Peyer's patch (tissue), 4 donors: ENCODE results near the gene KIF1A. TPM values are rescaled to one million over a fixed set of nuclear protein-coding genes. Genes with fewer than 3 reads are reported as not detected.

Experiments
- DNase-seq, 3 donors: peaks; one replicate each; pipeline ENCODE4 v3.0.0-alpha.2; 2017 to 2019
- H3K27ac ChIP-seq, 4 donors: fragments of 200-600 bp; sonication (generic); one replicate each; pipeline ENCODE4 v1.5.1; 2016 to 2019
- H3K27me3 ChIP-seq, 2 donors: fragments of 200-600 bp; sonication (generic); one replicate each; pipeline ENCODE4 v1.5.1; 2019
- H3K36me3 ChIP-seq, 3 donors: fragments of 200-600 bp; sonication (generic); one replicate each; pipeline ENCODE4 v1.5.1; 2016 to 2019
- H3K4me1 ChIP-seq, 4 donors: fragments of 200-600 bp; sonication (generic); one replicate each; pipeline ENCODE4 v1.5.1; 2016 to 2019
- H3K4me3 ChIP-seq, 4 donors: fragments of 200-600 bp; sonication (generic); 1 replicate in 3 of 4; 2 replicates in 1 of 4; pipeline ENCODE4 v1.5.1; 2016 to 2019; ENCODE audit warnings: mild to moderate bottlenecking in 1 of 4
- H3K9me3 ChIP-seq, 4 donors: fragments of 200-600 bp; sonication (generic); one replicate each; pipeline ENCODE4 v1.5.1; 2016 to 2019; ENCODE audit warnings: mild to moderate bottlenecking in 1 of 4
- POLR2A ChIP-seq, 2 donors: fragments of 450-650 bp; IDR thresholded peaks; one replicate each; pipeline ENCODE4 v1.5.1; 2017; ENCODE audit warnings: antibody characterized with exemption in 2 of 2, mild to moderate bottlenecking in 2 of 2, moderate library complexity in 2 of 2
- total RNA-seq, 4 donors: library from RNA; depleted of rRNA; stranded (reverse); fragments of >200 nt; gene quantifications; one replicate each; pipeline ENCODE4 v1.1.0, GENCODE V29; 2016
- TF ChIP-seq, protein P1 (sequence below), 6 experiments: fragments of 450-650 bp in 4 of 6; fragments of 200-600 bp in 2 of 6; sonication (generic) in 1 of 6; IDR thresholded peaks; one replicate each; pipeline ENCODE4 v1.5.1; 2017 to 2019; ENCODE audit warnings: antibody characterized with exemption in 6 of 6, mild to moderate bottlenecking in 3 of 6, moderate library complexity in 1 of 6

The KIF1A gene
- total RNA-seq, 4 donors from 2014 or later = 0.83 to 6.0 (median 2.0) TPM

DNA sequence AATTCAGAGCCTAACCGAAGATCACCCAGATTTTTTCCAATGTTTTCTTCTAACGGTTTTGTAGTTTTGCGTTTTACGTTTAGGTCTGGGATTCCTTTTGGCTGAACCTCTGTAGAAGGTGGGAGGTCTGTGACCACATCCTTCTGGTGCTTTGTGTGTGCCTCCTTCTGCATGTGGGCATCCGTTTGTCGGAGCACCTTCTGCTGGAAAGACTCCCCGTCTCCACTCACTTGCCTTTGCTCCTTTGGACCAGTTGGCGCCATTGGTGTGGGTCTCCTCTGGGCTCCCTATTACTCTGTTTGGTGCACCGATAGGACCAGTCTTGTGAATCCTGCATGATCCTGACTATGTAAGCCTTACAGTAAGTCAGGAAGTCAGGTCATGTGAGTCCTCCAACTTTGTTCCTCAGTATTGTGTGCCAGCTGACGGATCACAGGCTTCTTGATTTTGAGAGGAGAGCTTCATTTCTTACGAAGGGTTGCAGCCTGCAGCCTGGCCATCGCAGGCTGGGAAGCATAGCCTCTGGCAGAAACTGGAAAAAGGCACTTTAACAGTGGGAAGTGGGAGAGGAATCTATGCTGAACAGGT lies 114.7 kb downstream of the KIF1A start:
- no peak for DNase-seq
- H3K27me3 ChIP-seq = no peaks in the 10 kb centered on the region
- H3K4me3 ChIP-seq = no peak overlapping the region
- no peaks in the 10 kb centered on the region for H3K36me3 ChIP-seq
- H3K27ac ChIP-seq = no peak overlapping the region
- no peak for TF ChIP-seq POLR2A (IDR thresholded peaks at IDR 0.05)
- TF ChIP-seq, protein P1, sequence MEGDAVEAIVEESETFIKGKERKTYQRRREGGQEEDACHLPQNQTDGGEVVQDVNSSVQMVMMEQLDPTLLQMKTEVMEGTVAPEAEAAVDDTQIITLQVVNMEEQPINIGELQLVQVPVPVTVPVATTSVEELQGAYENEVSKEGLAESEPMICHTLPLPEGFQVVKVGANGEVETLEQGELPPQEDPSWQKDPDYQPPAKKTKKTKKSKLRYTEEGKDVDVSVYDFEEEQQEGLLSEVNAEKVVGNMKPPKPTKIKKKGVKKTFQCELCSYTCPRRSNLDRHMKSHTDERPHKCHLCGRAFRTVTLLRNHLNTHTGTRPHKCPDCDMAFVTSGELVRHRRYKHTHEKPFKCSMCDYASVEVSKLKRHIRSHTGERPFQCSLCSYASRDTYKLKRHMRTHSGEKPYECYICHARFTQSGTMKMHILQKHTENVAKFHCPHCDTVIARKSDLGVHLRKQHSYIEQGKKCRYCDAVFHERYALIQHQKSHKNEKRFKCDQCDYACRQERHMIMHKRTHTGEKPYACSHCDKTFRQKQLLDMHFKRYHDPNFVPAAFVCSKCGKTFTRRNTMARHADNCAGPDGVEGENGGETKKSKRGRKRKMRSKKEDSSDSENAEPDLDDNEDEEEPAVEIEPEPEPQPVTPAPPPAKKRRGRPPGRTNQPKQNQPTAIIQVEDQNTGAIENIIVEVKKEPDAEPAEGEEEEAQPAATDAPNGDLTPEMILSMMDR (IDR thresholded peaks at IDR 0.05) = no peak
- H3K4me1 ChIP-seq = no peaks in the 10 kb centered on the region
- H3K9me3 ChIP-seq = no peaks in the 10 kb centered on the region

DNA sequence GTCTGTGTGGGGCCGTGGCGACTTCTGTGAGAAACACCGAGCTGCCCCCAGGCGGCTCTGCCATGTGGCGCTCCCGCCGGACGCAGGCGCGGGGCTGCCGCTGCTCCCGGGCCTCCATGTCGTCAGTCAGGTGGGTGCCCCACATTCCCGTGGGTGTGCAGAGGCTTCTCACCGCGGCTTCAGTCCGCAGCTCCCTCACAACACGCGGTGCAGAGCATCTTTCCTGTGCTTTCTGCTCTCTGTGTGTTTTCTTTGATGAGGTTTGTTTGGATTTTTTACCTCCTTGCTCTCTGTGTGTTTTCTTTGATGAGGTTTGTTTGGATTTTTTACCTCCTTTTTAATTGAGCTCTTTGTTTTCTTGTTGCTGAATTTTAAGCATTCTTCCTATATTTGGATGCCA lies 115.4 kb downstream of the KIF1A start:
- no peak overlapping the region for H3K4me3 ChIP-seq
- no peaks in the 10 kb centered on the region for H3K36me3 ChIP-seq
- H3K27ac ChIP-seq = no peak overlapping the region
- no peaks in the 10 kb centered on the region for H3K9me3 ChIP-seq
- no peaks in the 10 kb centered on the region for H3K27me3 ChIP-seq
- DNase-seq = no peak
- no peaks in the 10 kb centered on the region for H3K4me1 ChIP-seq
- TF ChIP-seq POLR2A (IDR thresholded peaks at IDR 0.05) = no peak
- TF ChIP-seq, protein P1 (IDR thresholded peaks at IDR 0.05) = no peak

DNA sequence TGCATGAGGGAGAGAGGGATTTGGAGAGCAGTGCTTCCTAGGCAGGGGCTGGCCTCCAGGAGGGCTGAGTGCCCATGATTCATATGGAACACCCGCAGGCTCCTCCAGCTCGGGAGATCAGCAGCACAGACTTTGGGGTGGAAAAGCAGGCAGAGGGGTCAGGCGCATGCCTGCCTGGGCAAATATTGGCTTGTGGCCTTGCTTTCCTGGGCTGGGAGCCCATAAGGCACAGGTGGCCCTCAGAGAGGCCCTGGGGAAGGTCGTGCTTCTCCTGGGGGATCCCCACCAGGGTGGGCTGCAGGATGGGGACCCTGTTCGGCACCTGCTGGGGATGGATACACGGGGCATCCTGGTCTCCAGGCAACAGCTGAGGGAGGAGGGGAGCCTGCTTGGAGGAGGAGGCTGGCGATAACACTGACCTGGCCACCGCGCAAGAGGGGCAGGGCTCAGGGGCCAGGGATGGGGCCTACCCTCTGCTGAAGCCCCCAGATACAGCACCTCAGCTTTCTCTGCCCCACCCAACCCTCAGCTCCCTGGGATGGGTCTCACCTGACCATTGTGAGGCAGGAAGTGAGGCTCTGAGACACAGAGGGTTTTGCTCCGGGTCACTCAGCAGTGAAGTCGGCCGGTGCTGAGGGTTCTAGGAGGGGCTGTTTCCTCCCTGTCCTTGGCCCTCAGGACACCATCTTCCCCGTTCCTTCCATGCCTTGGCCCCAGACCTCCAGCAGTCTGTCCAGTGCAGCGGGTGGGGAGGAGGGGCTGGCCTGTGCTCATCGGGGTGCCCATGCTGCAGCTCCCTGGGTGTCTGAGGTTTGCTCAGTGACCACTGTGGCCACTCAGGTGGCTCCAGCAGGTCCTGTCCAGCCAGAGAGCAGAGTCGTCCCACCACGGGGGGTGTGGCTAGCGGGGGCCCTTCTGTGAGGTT lies 116.3 kb downstream of the KIF1A start:
- no peaks in the 10 kb centered on the region for H3K4me1 ChIP-seq
- H3K27me3 ChIP-seq = no peaks in the 10 kb centered on the region
- H3K27ac ChIP-seq = no peak overlapping the region
- no peaks in the 10 kb centered on the region for H3K36me3 ChIP-seq
- DNase-seq = no peak
- H3K4me3 ChIP-seq = no peak overlapping the region
- TF ChIP-seq, protein P1 (IDR thresholded peaks at IDR 0.05) = no peak
- no peak for TF ChIP-seq POLR2A (IDR thresholded peaks at IDR 0.05)
- H3K9me3 ChIP-seq = no peaks in the 10 kb centered on the region

DNA sequence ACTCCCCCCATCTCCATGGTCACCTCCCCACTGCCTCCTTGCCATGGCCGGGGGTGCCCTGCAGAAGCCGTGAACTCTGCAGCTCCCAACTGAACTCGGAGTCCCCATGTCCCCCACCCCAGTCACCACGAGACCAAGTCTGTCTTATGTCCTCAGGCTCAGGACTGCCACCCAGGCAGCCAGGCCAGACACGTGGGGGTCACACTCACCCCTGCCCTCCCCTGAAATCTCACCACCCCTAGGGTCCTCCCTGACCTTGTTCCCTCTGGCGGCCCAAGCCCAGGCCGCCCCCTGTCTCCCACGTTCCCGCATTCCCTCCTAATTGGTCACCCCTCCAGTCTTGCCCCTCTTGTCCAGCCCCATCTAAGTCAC lies 117.4 kb downstream of the KIF1A start:
- H3K4me1 ChIP-seq = no peaks in the 10 kb centered on the region
- no peak overlapping the region for H3K27ac ChIP-seq
- H3K27me3 ChIP-seq = no peaks in the 10 kb centered on the region
- no peak overlapping the region for H3K4me3 ChIP-seq
- H3K9me3 ChIP-seq = no peaks in the 10 kb centered on the region
- no peaks in the 10 kb centered on the region for H3K36me3 ChIP-seq
- DNase-seq = no peak
- TF ChIP-seq, protein P1 (IDR thresholded peaks at IDR 0.05) = no peak
- TF ChIP-seq POLR2A (IDR thresholded peaks at IDR 0.05) = no peak

DNA sequence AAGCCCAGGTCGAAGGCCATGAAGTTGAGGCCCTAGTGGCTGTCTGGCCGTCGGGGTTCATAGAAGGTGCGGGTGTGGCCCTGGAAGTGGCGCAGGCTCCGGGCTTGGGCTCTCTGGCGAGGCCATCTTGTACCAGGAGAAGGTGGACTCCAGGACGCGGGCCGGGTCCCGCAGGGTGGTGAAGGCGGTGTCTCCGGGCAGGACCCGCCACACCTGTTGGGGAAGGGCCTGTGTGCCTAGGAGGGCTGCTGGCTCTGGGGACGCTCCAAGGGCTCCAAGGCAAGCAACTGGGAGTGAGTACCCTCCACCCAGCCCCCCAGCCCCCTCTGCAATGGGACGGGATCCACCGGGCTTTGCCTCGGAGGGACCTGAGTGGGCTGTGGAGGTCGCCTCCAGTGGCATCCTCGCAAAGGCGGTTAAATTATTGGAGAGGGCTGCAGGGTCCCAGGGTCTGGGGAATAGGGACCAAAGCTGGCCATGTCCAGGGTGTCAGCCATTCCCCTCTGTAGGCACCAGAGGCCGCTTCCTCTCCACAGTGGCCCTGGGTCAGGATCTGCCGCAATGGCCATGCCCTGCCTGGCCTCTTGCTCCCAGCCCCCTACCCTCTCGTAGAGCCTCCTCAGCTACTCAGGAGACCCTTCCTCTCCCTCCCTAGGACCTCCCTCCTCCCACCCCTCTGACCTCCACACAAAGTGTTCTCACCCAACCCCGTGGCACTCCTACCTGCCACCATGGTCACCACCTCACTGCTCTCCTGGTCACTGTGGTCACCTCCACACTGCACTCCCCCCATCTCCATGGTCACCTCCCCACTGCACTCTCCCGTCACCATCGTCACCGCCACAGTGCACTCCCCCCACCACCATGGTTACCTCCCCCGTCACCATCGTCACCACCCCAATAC lies 118.0 kb downstream of the KIF1A start:
- H3K9me3 ChIP-seq = no peaks in the 10 kb centered on the region
- no peak for DNase-seq
- no peak for TF ChIP-seq POLR2A (IDR thresholded peaks at IDR 0.05)
- TF ChIP-seq, protein P1 (IDR thresholded peaks at IDR 0.05) = no peak
- H3K27ac ChIP-seq = no peak overlapping the region
- no peak overlapping the region for H3K4me3 ChIP-seq
- no peaks in the 10 kb centered on the region for H3K27me3 ChIP-seq
- H3K4me1 ChIP-seq = no peaks in the 10 kb centered on the region
- no peaks in the 10 kb centered on the region for H3K36me3 ChIP-seq
